HepG2 (cell line): ENCODE results near the gene RASL10B. TPM values are rescaled to one million over a fixed set of nuclear protein-coding genes. Genes with fewer than 3 reads are reported as not detected.

Experiments
- ATAC-seq: fragments of 200-7000 bp; cut with Tn5 transposase; 3 replicates; pipeline ENCODE4 v1.9.1; 2020; ENCODE audit warnings: mild to moderate bottlenecking, moderate library complexity
- BruUV-seq: library from RNA; stranded (reverse); fragments of 400-500 nt; replicated peaks from 2 replicates; lab custom pipeline; 2021; lab: Mats Ljungman, UMichigan
- CTCF ChIA-PET: fragments of 300-600 bp; formaldehyde crosslinking; extraction: SDS; loops from one replicate; lab custom pipeline; 2021; ENCODE audit warnings: low total read pairs, inconsistent platforms, low intra/inter-chr PET ratio; lab: Yijun Ruan, JAX
- POLR2A ChIA-PET: fragments of 350-600 bp; sonication (Branson Sonifier 250); formaldehyde crosslinking; loops from one replicate; lab custom pipeline; 2020; ENCODE audit warnings: antibody characterized with exemption, inconsistent platforms; lab: Yijun Ruan, JAX
- DNase-seq: peaks from one replicate; pipeline ENCODE4 v3.0.0-alpha.2; 2015; ENCODE audit warnings: low spot score
- FAIRE-seq: peaks from 3 replicates; lab custom pipeline; 2011; peaks lifted over from hg19 to GRCh38; lab: Jason Lieb, UNC
- H2AFZ ChIP-seq: one replicate; pipeline ENCODE4 v1.6.1; 2011; ENCODE audit warnings: low read length, inconsistent platforms
- H3K27ac ChIP-seq: fragments of 300-600 bp; 3 replicates; pipeline ENCODE4 v1.8.0; 2011; ENCODE audit warnings: mixed run types, mild to moderate bottlenecking, mixed read lengths, low read length, inconsistent platforms; ENCODE audit not compliant: insufficient read depth; ENCODE audit errors: extremely low read length
- H3K27me3 ChIP-seq, 2 experiments: fragments of 200-600 bp in 1 of 2; 2 replicates in 1 of 2; 3 replicates in 1 of 2; pipeline versions ENCODE4 v1.6.0 to v1.8.0; 2011; ENCODE audit warnings: low read length in 2 of 2, mild to moderate bottlenecking in 2 of 2, moderate library complexity in 2 of 2, inconsistent platforms in 1 of 2; ENCODE audit not compliant: insufficient read depth in 2 of 2, control insufficient read depth in 1 of 2
- H3K36me3 ChIP-seq, 2 experiments: fragments of 200-600 bp in 1 of 2; replicated peaks in 1 of 2; 2 replicates in 1 of 2; 3 replicates in 1 of 2; pipeline versions ENCODE4 v1.5.1 to v1.8.0; 2011; ENCODE audit warnings: low read length in 2 of 2, inconsistent platforms in 1 of 2; ENCODE audit not compliant: insufficient read depth in 2 of 2, control insufficient read depth in 1 of 2
- H3K4me1 ChIP-seq: 2 replicates; pipeline ENCODE4 v1.5.1; 2012; ENCODE audit warnings: low read length, inconsistent platforms; ENCODE audit not compliant: insufficient read depth
- H3K4me2 ChIP-seq: 2 replicates; pipeline ENCODE4 v1.6.0; 2011; ENCODE audit warnings: low read depth, low read length, inconsistent platforms
- H3K4me3 ChIP-seq, 3 experiments: fragments of 200-600 bp in 1 of 3; sonication (generic), shearing (Covaris generic) in 1 of 3; replicated peaks in 1 of 3; 2 replicates each; pipeline ENCODE4 v1.5.1; 2011 to 2016; ENCODE audit warnings: low read length in 3 of 3, inconsistent platforms in 2 of 3, low read depth in 2 of 3, mild to moderate bottlenecking in 2 of 3, control low read depth in 1 of 3, mixed read lengths in 1 of 3; ENCODE audit not compliant: insufficient read depth in 1 of 3
- H3K79me2 ChIP-seq: one replicate; pipeline ENCODE4 v1.6.1; 2011; ENCODE audit warnings: low read length, inconsistent platforms; ENCODE audit not compliant: insufficient read depth
- H3K9ac ChIP-seq: 2 replicates; pipeline ENCODE4 v1.6.0; 2011; ENCODE audit warnings: mild to moderate bottlenecking, low read depth, low read length, inconsistent platforms; ENCODE audit not compliant: insufficient read depth
- H3K9me3 ChIP-seq: 2 replicates; pipeline ENCODE4 v1.5.1; 2012; ENCODE audit warnings: mild to moderate bottlenecking, low read length
- H4K20me1 ChIP-seq: 2 replicates; pipeline ENCODE4 v1.6.0; 2011; ENCODE audit warnings: inconsistent platforms, mild to moderate bottlenecking, low read length, moderate library complexity; ENCODE audit not compliant: insufficient read depth
- CCDC6 ChIP-seq: sonication (generic); formaldehyde crosslinking; IDR thresholded peaks from 2 replicates; pipeline ENCODE4 v1.8.1; 2022; ENCODE audit warnings: mild to moderate bottlenecking, missing genetic modification reagents, moderate library complexity
- ELF1 ChIP-seq: sonication (generic); formaldehyde crosslinking; IDR thresholded peaks from 2 replicates; pipeline ENCODE4 v1.4.0; 2020; ENCODE audit warnings: missing genetic modification reagents
- ZNF7 ChIP-seq: IDR thresholded peaks from 2 replicates; pipeline ENCODE4 v1.6.1; 2016; ENCODE audit warnings: missing biosample characterization, missing genetic modification reagents
- ZNF766 ChIP-seq: sonication (generic); formaldehyde crosslinking; IDR thresholded peaks from 2 replicates; pipeline ENCODE4 v1.5.0; 2020; ENCODE audit warnings: missing genetic modification reagents, borderline replicate concordance
- WGBS: methylation state at CpG from one replicate; pipeline ENCODE4 v1.1.6; 2017; ENCODE audit warnings: low lambda C conversion rate; 5-methylcytosine and 5-hydroxymethylcytosine counted together
- in situ Hi-C: cut with HindIII; loops from 2 replicates; pipeline ENCODE4 v1.10.0; 2017; ENCODE audit warnings: low pct_unique_long_range_greater_than_20kb; ENCODE audit not compliant: extremely low pct_ligation_motif_present
- intact Hi-C: fragments of 100-400 bp; cut with micrococcal nuclease; formaldehyde crosslinking; loops from one replicate; pipeline ENCODE4 v1.10.0; 2022; ENCODE audit not compliant: unreplicated experiment
- polyA plus RNA-seq, 8 experiments: library from polyadenylated mRNA; depleted of rRNA in 3 of 8; stranded (reverse) in 7 of 8; unstranded in 1 of 8; fragments of >200 nt; fragmentation: Illumina TruSeq in 4 of 8; extraction: Trizol in 4 of 8; gene quantifications; 2 replicates each; pipeline versions ENCODE4 v1.2.1 to v1.2.3, GENCODE V29; 2011 to 2016; ENCODE audit warnings: low read depth in 4 of 8, missing spikeins in 1 of 8, mixed read lengths in 1 of 8; ENCODE audit not compliant: insufficient read depth in 1 of 8
- total RNA-seq, 5 experiments: library from RNA; depleted of rRNA; stranded (reverse); fragments of >200 nt; fragmentation: Illumina TruSeq; extraction: Trizol; gene quantifications; 2 replicates each; pipeline ENCODE4 v1.2.3, GENCODE V29; 2016; ENCODE audit warnings: low read depth in 1 of 5
- TF ChIP-seq, protein P1 (sequence below): IDR thresholded peaks from 2 replicates; pipeline ENCODE4 v1.6.1; 2016; ENCODE audit warnings: mild to moderate bottlenecking
- TF ChIP-seq, protein P2 (sequence below): sonication (generic); formaldehyde crosslinking; IDR thresholded peaks from 2 replicates; pipeline ENCODE4 v1.4.0; 2020; ENCODE audit warnings: missing genetic modification reagents, borderline replicate concordance

RASL10B gene
- total and polyA plus RNA-seq, 2 of the 13 experiments (the other 11 are each of a cell fraction or from before 2014, with no cell fraction given): 8.8 to 11.0 TPM

GRCh38 chr17:35738519-35739133 is 7.2 kb downstream of the RASL10B start:
- in situ Hi-C loops: loop anchor here (25.0 kb wide), 1 partner anchor 426 kb away; no protein-coding TSS in a partner anchor
- ChIA-PET POLR2A (no interaction called here), CTCF (no interaction called here)
- Histone ChIP-seq H4K20me1 (no peaks in the 10 kb centered on the region), H3K27me3 (no peaks in the 10 kb centered on the region), H3K27ac (no peak overlapping the region), H2AFZ (no peak overlapping the region), H3K4me3 (no peak overlapping the region), H3K4me1 (no peaks in the 10 kb centered on the region)
- BruUV-seq: no TSS peak
- no peak for DNase-seq
- FAIRE-seq: no peak
- no peak for TF ChIP-seq CCDC6 (CRISPR knock-in tag)
- TF ChIP-seq, protein P1, sequence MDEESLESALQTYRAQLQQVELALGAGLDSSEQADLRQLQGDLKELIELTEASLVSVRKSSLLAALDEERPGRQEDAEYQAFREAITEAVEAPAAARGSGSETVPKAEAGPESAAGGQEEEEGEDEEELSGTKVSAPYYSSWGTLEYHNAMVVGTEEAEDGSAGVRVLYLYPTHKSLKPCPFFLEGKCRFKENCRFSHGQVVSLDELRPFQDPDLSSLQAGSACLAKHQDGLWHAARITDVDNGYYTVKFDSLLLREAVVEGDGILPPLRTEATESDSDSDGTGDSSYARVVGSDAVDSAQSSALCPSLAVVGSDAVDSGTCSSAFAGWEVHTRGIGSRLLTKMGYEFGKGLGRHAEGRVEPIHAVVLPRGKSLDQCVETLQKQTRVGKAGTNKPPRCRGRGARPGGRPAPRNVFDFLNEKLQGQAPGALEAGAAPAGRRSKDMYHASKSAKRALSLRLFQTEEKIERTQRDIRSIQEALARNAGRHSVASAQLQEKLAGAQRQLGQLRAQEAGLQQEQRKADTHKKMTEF: no peak
- TF ChIP-seq, protein P2, sequence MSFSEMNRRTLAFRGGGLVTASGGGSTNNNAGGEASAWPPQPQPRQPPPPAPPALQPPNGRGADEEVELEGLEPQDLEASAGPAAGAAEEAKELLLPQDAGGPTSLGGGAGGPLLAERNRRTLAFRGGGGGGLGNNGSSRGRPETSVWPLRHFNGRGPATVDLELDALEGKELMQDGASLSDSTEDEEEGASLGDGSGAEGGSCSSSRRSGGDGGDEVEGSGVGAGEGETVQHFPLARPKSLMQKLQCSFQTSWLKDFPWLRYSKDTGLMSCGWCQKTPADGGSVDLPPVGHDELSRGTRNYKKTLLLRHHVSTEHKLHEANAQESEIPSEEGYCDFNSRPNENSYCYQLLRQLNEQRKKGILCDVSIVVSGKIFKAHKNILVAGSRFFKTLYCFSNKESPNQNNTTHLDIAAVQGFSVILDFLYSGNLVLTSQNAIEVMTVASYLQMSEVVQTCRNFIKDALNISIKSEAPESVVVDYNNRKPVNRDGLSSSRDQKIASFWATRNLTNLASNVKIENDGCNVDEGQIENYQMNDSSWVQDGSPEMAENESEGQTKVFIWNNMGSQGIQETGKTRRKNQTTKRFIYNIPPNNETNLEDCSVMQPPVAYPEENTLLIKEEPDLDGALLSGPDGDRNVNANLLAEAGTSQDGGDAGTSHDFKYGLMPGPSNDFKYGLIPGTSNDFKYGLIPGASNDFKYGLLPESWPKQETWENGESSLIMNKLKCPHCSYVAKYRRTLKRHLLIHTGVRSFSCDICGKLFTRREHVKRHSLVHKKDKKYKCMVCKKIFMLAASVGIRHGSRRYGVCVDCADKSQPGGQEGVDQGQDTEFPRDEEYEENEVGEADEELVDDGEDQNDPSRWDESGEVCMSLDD: no peak
- no peak for TF ChIP-seq ZNF7
- no peak for TF ChIP-seq ELF1
- TF ChIP-seq ZNF766 (CRISPR knock-in tag): no peak
- TF ChIP-seq, all 625 proteins: peak for 0
- 46% methylated on average over 5 of the region's 5 CpGs for WGBS
- Histone ChIP-seq H3K79me2 (no peaks in the 10 kb centered on the region), H3K36me3 (no peaks in the 10 kb centered on the region), H3K9ac (no peak overlapping the region), H3K9me3 (no peaks in the 10 kb centered on the region), H3K4me2 (no peak overlapping the region)
- intact Hi-C loops: no loop called here
- no peak for ATAC-seq
